ENCODE data around the gene CAPRIN1.

Gene CAPRIN1

GRCh38 chr11:34028425-34028824 is 23.1 kb upstream of the CAPRIN1 start:
- H3K4me3 ChIP-seq (replicated peaks; ENCODE audit: insufficient read depth, low read length) = no peak overlapping the region
- no peak for TF ChIP-seq POLR2AphosphoS5 (IDR thresholded peaks at IDR 0.05; ENCODE audit: low read depth)
- DNase-seq (ENCODE audit: low read depth in 1 of 2, low spot score in 1 of 2) = no peak
- H3K27ac ChIP-seq (replicated peaks) = no peak overlapping the region
- no peaks in the 10 kb centered on the region for H3K27me3 ChIP-seq (ENCODE audit: insufficient read depth, poor library complexity, severe bottlenecking)

GRCh38 chr11:34029176-34029575 is 22.4 kb upstream of the CAPRIN1 start:
- TF ChIP-seq, protein P1, sequence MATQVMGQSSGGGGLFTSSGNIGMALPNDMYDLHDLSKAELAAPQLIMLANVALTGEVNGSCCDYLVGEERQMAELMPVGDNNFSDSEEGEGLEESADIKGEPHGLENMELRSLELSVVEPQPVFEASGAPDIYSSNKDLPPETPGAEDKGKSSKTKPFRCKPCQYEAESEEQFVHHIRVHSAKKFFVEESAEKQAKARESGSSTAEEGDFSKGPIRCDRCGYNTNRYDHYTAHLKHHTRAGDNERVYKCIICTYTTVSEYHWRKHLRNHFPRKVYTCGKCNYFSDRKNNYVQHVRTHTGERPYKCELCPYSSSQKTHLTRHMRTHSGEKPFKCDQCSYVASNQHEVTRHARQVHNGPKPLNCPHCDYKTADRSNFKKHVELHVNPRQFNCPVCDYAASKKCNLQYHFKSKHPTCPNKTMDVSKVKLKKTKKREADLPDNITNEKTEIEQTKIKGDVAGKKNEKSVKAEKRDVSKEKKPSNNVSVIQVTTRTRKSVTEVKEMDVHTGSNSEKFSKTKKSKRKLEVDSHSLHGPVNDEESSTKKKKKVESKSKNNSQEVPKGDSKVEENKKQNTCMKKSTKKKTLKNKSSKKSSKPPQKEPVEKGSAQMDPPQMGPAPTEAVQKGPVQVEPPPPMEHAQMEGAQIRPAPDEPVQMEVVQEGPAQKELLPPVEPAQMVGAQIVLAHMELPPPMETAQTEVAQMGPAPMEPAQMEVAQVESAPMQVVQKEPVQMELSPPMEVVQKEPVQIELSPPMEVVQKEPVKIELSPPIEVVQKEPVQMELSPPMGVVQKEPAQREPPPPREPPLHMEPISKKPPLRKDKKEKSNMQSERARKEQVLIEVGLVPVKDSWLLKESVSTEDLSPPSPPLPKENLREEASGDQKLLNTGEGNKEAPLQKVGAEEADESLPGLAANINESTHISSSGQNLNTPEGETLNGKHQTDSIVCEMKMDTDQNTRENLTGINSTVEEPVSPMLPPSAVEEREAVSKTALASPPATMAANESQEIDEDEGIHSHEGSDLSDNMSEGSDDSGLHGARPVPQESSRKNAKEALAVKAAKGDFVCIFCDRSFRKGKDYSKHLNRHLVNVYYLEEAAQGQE (IDR thresholded peaks at IDR 0.05; ENCODE audit: insufficient replicate concordance, low read depth) = no peak
- TF ChIP-seq POLR2AphosphoS5 (IDR thresholded peaks at IDR 0.05; ENCODE audit: low read depth) (no peak), GABPA (IDR thresholded peaks at IDR 0.05; ENCODE audit: low read depth) (no peak), SPI1 (IDR thresholded peaks at IDR 0.05; ENCODE audit: borderline replicate concordance, low read depth) (no peak)
- TF ChIP-seq, protein P2, sequence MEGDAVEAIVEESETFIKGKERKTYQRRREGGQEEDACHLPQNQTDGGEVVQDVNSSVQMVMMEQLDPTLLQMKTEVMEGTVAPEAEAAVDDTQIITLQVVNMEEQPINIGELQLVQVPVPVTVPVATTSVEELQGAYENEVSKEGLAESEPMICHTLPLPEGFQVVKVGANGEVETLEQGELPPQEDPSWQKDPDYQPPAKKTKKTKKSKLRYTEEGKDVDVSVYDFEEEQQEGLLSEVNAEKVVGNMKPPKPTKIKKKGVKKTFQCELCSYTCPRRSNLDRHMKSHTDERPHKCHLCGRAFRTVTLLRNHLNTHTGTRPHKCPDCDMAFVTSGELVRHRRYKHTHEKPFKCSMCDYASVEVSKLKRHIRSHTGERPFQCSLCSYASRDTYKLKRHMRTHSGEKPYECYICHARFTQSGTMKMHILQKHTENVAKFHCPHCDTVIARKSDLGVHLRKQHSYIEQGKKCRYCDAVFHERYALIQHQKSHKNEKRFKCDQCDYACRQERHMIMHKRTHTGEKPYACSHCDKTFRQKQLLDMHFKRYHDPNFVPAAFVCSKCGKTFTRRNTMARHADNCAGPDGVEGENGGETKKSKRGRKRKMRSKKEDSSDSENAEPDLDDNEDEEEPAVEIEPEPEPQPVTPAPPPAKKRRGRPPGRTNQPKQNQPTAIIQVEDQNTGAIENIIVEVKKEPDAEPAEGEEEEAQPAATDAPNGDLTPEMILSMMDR (IDR thresholded peaks at IDR 0.05; ENCODE audit: insufficient read depth, low read length) = no peak

GRCh38 chr11:34030382-34030781 is 21.1 kb upstream of the CAPRIN1 start:
- DNase-seq (ENCODE audit: low read depth in 1 of 2, low spot score in 1 of 2) = no peak
- Histone ChIP-seq H3K27me3 (ENCODE audit: insufficient read depth, poor library complexity, severe bottlenecking) (no peaks in the 10 kb centered on the region), H3K4me3 (replicated peaks; ENCODE audit: insufficient read depth, low read length) (no peak overlapping the region), H3K27ac (replicated peaks) (no peak overlapping the region)
- no peak for TF ChIP-seq GABPA (IDR thresholded peaks at IDR 0.05; ENCODE audit: low read depth)
- TF ChIP-seq SPI1 (IDR thresholded peaks at IDR 0.05; ENCODE audit: borderline replicate concordance, low read depth) = no peak
- no peak for TF ChIP-seq POLR2AphosphoS5 (IDR thresholded peaks at IDR 0.05; ENCODE audit: low read depth)
- TF ChIP-seq, protein P2 (IDR thresholded peaks at IDR 0.05; ENCODE audit: insufficient read depth, low read length) = no peak

More at GRCh38 chr11:34029176-34029575, 22.4 kb upstream of the CAPRIN1 start:
- Histone ChIP-seq H3K4me3 (replicated peaks; ENCODE audit: insufficient read depth, low read length) (no peak overlapping the region), H3K27me3 (ENCODE audit: insufficient read depth, poor library complexity, severe bottlenecking) (no peaks in the 10 kb centered on the region), H3K27ac (replicated peaks) (no peak overlapping the region)
- DNase-seq (ENCODE audit: low read depth in 1 of 2, low spot score in 1 of 2) = no peak

- TF ChIP-seq SPI1 (IDR thresholded peaks at IDR 0.05; ENCODE audit: borderline replicate concordance, low read depth) = no peak
- no peaks in the 10 kb centered on the region for H3K27me3 ChIP-seq (ENCODE audit: insufficient read depth, poor library complexity, severe bottlenecking)
- no peak overlapping the region for H3K27ac ChIP-seq (replicated peaks)
- no peak for DNase-seq (ENCODE audit: low read depth in 1 of 2, low spot score in 1 of 2)
- H3K4me3 ChIP-seq (replicated peaks; ENCODE audit: insufficient read depth, low read length) = no peak overlapping the region
Measured at GRCh38 chr11:34033399-34033798, 18.1 kb upstream of the CAPRIN1 start.

DNA sequence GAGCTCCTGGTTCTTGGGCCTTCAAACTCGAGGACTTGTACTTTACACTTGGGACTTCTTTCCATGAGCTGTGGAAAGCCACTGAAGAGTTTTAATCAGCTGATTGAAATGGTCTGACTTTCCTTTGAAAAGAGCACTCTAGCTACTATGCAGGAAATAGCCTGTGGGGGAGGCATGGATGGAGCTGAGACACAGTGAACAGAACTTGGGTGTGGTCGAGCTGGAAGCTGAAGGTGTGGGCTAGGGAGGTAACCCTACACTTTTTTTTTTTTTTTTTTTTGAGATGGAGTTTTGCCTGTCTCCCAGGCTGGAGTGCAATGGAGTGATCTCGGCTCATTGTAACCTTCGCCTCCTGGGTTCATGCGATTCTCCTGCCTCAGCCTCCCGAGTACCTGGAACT is 17.5 kb upstream of the CAPRIN1 start:
- H3K27me3 ChIP-seq (ENCODE audit: insufficient read depth, poor library complexity, severe bottlenecking) = no peaks in the 10 kb centered on the region
- no peak for DNase-seq (ENCODE audit: low read depth in 1 of 2, low spot score in 1 of 2)
- H3K4me3 ChIP-seq (replicated peaks; ENCODE audit: insufficient read depth, low read length) = no peak overlapping the region
- H3K27ac ChIP-seq (replicated peaks) = no peak overlapping the region
- TF ChIP-seq POLR2AphosphoS5 (IDR thresholded peaks at IDR 0.05; ENCODE audit: low read depth) = no peak
- no peak for TF ChIP-seq SPI1 (IDR thresholded peaks at IDR 0.05; ENCODE audit: borderline replicate concordance, low read depth)
- TF ChIP-seq, protein P1 (IDR thresholded peaks at IDR 0.05; ENCODE audit: insufficient replicate concordance, low read depth) = no peak
- TF ChIP-seq, protein P2 (IDR thresholded peaks at IDR 0.05; ENCODE audit: insufficient read depth, low read length) = no peak
- no peak for TF ChIP-seq GABPA (IDR thresholded peaks at IDR 0.05; ENCODE audit: low read depth)

Data from HL-60 (cell line).